Measurements from ENCODE around the gene MRGPRX4.

MRGPRX4 gene

GRCh38 chr11:18221274-18221876, 48.7 kb downstream of the MRGPRX4 start:
- DNase-seq = no peak

GRCh38 chr11:18222814-18223421, 50.3 kb downstream of the MRGPRX4 start:
- no peak for DNase-seq
